Small intestine (tissue), 7 donors: ENCODE data around the gene SLIT3. TPM values are rescaled to one million over a fixed set of nuclear protein-coding genes. Genes with fewer than 3 reads are reported as not detected.

Experiments used
- DNase-seq, 2 donors: peaks; one replicate each; pipeline versions ENCODE4 v3.0.0 to v3.0.0-alpha.2; 2013
- FAIRE-seq: peaks from 2 replicates; lab custom pipeline; 2012; peaks lifted over from hg19 to GRCh38; lab: Jason Lieb, UNC
- H3K27ac ChIP-seq, 3 donors: one replicate each; pipeline ENCODE4 v1.5.1; 2013; ENCODE audit warnings: low read length in 2 of 3, mild to moderate bottlenecking in 2 of 3, control low read depth in 1 of 3, inconsistent platforms in 1 of 3, low read depth in 1 of 3, moderate library complexity in 1 of 3
- H3K27me3 ChIP-seq, 3 donors: one replicate each; pipeline ENCODE4 v1.6.1; 2013; ENCODE audit warnings: low read length in 3 of 3, inconsistent platforms in 1 of 3; ENCODE audit not compliant: control insufficient read depth in 3 of 3, insufficient read depth in 3 of 3
- H3K36me3 ChIP-seq, 3 donors: one replicate each; pipeline ENCODE4 v1.6.1; 2013; ENCODE audit warnings: low read length in 3 of 3, inconsistent platforms in 1 of 3, low read depth in 1 of 3, mild to moderate bottlenecking in 1 of 3, moderate library complexity in 1 of 3; ENCODE audit not compliant: control insufficient read depth in 3 of 3, insufficient read depth in 2 of 3
- H3K4me1 ChIP-seq, 3 donors: one replicate each; pipeline ENCODE4 v1.6.1; 2013; ENCODE audit warnings: low read length in 2 of 3, inconsistent platforms in 1 of 3, low read depth in 1 of 3, mild to moderate bottlenecking in 1 of 3, moderate library complexity in 1 of 3; ENCODE audit not compliant: control insufficient read depth in 3 of 3, insufficient read depth in 2 of 3
- H3K4me3 ChIP-seq, 3 donors: one replicate each; pipeline ENCODE4 v1.5.1; 2013; ENCODE audit warnings: low read length in 3 of 3, control low read depth in 1 of 3, inconsistent platforms in 1 of 3, low read depth in 1 of 3, mild to moderate bottlenecking in 1 of 3, moderate library complexity in 1 of 3
- H3K9me3 ChIP-seq, 2 donors: one replicate each; pipeline ENCODE4 v1.6.1; 2013; ENCODE audit warnings: low read depth in 1 of 2, low read length in 1 of 2; ENCODE audit not compliant: control insufficient read depth in 2 of 2, insufficient read depth in 1 of 2
- WGBS, 3 donors: extraction: QIAGEN DNeasy Blood & Tissue Kit; methylation state at CpG; one replicate each; pipeline ENCODE4 v1.1.7; 2013; 5-methylcytosine and 5-hydroxymethylcytosine counted together
- polyA plus RNA-seq, 4 donors: library from polyadenylated mRNA; stranded (reverse) in 3 of 4; unstranded in 1 of 4; fragments of 200-250 nt in 3 of 4; fragments of 120-200 nt in 1 of 4; gene quantifications; one replicate each; pipeline versions ENCODE4 v1.2.1 to v1.2.3, GENCODE V29; 2013
- donor health status: healthy with polysubstance abuse.
- donor health status: control.
- donor health status: control.
- donor health status: Bipolar disorder and iron deficiency.
- donor health status: healthy.

SLIT3 gene
- polyA plus RNA-seq, 4 donors: 0.27 to 5.5 (median 5.3) TPM; not detected in 1

DNA sequence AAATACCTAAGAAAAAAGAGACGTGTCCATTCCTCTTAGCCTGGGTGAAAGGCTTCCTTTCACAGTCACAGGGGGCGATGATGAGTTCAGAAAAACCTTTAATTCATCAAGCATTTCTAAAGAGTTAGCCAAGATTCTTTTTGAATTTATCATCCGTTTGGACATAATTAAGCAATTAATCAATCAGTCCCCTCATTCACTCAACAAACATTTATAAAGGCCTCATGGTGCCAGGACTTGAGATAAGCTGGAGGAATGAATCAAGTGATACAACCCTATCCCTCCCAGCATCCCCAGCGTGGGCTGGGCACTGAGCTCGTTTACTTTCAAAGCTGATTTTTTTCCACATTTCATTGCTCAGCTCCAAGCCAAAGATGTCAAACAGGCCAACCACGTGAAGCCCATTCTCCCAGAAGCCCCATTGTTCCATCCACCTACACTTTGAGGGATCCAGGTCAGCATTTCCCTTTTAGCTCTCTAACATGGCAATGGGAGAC, 140.5 kb downstream of the SLIT3 start:
- DNase-seq: no peak
- H3K4me1 ChIP-seq: peaks cover 0 to 17% (median 0%) of the 10 kb centered on the region in 3 donors
- H3K36me3 ChIP-seq: no peaks in the 10 kb centered on the region
- FAIRE-seq: no peak
- no peak overlapping the region for H3K4me3 ChIP-seq
- WGBS, 3 donors: 49 to 58% (median 53%) methylated on average over 6 of the region's 6 CpGs
- H3K9me3 ChIP-seq: peaks cover 0 to 9% of the 10 kb centered on the region in 2 donors
- no peaks in the 10 kb centered on the region for H3K27me3 ChIP-seq
- no peak overlapping the region for H3K27ac ChIP-seq

DNA sequence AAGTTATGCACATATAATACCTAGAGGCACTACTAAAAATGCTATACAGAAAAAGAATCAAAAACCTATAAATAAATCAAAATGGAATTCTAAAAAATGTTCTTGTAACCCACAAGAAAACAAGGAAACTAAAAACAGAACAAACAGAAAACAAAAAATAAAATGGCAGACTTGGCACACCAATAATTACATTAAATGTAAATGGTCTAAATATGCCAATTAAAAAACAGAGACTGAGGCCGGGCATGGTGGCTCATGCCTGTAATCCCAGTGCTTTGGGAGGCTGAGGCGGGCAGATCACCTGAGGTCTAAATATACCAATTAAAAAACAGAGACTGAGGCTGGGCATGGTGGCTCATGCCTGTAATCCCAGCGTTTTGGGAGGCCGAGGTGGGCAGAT, 142.2 kb downstream of the SLIT3 start:
- Histone ChIP-seq H3K4me3 (no peak overlapping the region), H3K27me3 (no peaks in the 10 kb centered on the region), H3K36me3 (no peaks in the 10 kb centered on the region), H3K4me1 (peaks cover 0 to 17% (median 0%) of the 10 kb centered on the region in 3 donors), H3K9me3 (peaks cover 0 to 9% of the 10 kb centered on the region in 2 donors), H3K27ac (no peak overlapping the region)
- no peak for FAIRE-seq
- 95 to 98% (median 98%) methylated on average over 4 of the region's 4 CpGs for WGBS, 3 donors
- DNase-seq: no peak

DNA sequence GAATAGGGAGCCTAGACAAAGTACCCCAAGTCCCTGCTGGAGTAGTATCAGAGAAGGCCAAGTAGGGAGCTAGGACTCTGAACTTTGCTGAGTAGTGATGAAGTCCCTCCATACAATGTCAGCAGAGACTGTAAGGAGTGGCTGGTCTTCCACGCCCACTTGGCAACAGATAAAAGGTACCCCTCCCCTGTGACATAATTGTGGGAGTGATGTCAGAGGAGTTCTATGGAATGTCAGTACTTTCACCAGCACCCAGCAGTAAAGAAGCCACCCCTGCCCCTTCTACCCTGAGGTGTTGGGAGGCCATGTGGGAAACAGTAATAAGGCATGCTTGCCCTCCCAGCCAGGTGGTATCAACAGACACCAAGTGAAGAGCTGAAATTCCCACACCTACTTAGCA, 143.9 kb downstream of the SLIT3 start:
- Histone ChIP-seq H3K27ac (peak overlapping the region in 1 of 3 donors; percentile 42), H3K36me3 (no peaks in the 10 kb centered on the region), H3K4me3 (no peak overlapping the region), H3K27me3 (no peaks in the 10 kb centered on the region), H3K9me3 (peaks cover 0 to 9% of the 10 kb centered on the region in 2 donors), H3K4me1 (peaks cover 0 to 17% (median 0%) of the 10 kb centered on the region in 3 donors)
- WGBS, 3 donors: 0 to 67% (median 33%) methylated on average over 1 of the region's 1 CpG
- peak in 1 of 2 donors; percentile 78 for DNase-seq
- FAIRE-seq: no peak

- no peak overlapping the region for H3K4me3 ChIP-seq
- FAIRE-seq (no peak), DNase-seq (no peak)
- H3K4me1 ChIP-seq: peaks cover 0 to 3% (median 0%) of the 10 kb centered on the region in 3 donors
- no peaks in the 10 kb centered on the region for H3K27me3 ChIP-seq
- peaks cover 0 to 9% of the 10 kb centered on the region in 2 donors for H3K9me3 ChIP-seq
- 69 to 77% (median 73%) methylated on average over 2 of the region's 2 CpGs for WGBS, 3 donors
- no peaks in the 10 kb centered on the region for H3K36me3 ChIP-seq
- no peak overlapping the region for H3K27ac ChIP-seq
These were observed 146.3 kb downstream of the SLIT3 start for GRCh38 chr5:169154679-169155078.

DNA sequence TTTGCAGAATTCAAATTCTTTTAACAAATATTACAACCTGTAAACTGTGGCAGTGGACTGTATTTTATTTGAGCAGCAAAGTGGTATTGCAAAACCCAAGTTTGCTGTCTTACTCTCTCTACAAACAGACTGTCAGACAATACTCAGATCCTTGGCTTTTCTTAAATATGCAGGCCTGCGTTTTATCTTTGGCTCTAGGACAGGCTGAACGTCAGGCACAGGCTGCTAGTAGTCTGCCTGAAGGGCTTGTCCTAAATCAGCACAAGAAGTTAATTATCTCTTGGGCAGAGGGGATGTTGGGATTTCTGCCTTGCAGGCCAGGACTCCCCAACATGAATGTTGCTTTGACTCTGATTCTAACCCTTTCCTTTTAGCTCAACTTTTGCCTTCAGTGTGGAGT, 147.5 kb downstream of the SLIT3 start:
- H3K36me3 ChIP-seq: no peaks in the 10 kb centered on the region
- no peaks in the 10 kb centered on the region for H3K9me3 ChIP-seq
- 46 to 51% (median 46%) methylated on average over 2 of the region's 2 CpGs for WGBS, 3 donors
- no peak overlapping the region for H3K4me3 ChIP-seq
- FAIRE-seq (no peak), DNase-seq (no peak)
- H3K4me1 ChIP-seq: peaks cover 0 to 3% (median 0%) of the 10 kb centered on the region in 3 donors
- no peaks in the 10 kb centered on the region for H3K27me3 ChIP-seq
- no peak overlapping the region for H3K27ac ChIP-seq

GRCh38 chr5:169152946-169153345, 148.0 kb downstream of the SLIT3 start:
- Histone ChIP-seq H3K27ac (no peak overlapping the region), H3K4me1 (peaks cover 0 to 3% (median 0%) of the 10 kb centered on the region in 3 donors), H3K4me3 (no peak overlapping the region), H3K9me3 (no peaks in the 10 kb centered on the region), H3K27me3 (no peaks in the 10 kb centered on the region), H3K36me3 (no peaks in the 10 kb centered on the region)
- DNase-seq (no peak), FAIRE-seq (no peak)
- 80 to 86% (median 82%) methylated on average over 7 of the region's 7 CpGs for WGBS, 3 donors

DNA sequence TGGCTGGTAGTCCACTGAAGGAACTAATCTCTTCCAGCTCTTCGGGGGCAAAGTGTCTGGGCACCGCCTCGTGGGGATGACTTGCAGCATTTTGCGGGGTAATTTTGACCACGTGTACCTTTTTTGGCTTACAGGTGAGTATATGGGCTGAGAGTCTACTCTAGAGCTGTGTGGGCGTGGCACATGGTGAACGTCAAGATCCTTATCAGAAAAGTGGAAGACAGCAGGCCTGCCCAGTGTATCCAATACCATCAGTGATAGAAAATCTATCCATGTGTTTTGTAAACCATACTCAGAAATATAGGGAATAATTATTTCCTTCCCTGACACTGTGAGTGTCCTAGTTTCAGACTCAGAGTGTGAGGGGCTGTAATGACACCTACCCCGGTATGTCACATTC, 148.5 kb downstream of the SLIT3 start:
- Histone ChIP-seq H3K27me3 (no peaks in the 10 kb centered on the region), H3K27ac (no peak overlapping the region), H3K4me3 (no peak overlapping the region), H3K36me3 (no peaks in the 10 kb centered on the region), H3K4me1 (peaks cover 0 to 3% (median 0%) of the 10 kb centered on the region in 3 donors), H3K9me3 (no peaks in the 10 kb centered on the region)
- FAIRE-seq (no peak), DNase-seq (no peak)
- 65 to 78% (median 68%) methylated on average over 8 of the region's 8 CpGs for WGBS, 3 donors

- H3K4me1 ChIP-seq: no peaks in the 10 kb centered on the region
- no peak for FAIRE-seq
- no peaks in the 10 kb centered on the region for H3K36me3 ChIP-seq
- H3K27me3 ChIP-seq: no peaks in the 10 kb centered on the region
- no peak overlapping the region for H3K4me3 ChIP-seq
- DNase-seq: no peak
- no peak overlapping the region for H3K27ac ChIP-seq
- H3K9me3 ChIP-seq: no peaks in the 10 kb centered on the region
- 49 to 57% (median 57%) methylated on average over 6 of the region's 6 CpGs for WGBS, 3 donors
These were observed 149.7 kb downstream of the SLIT3 start for GRCh38 chr5:169151051-169151805.
